GM12872 (cell line): ENCODE results near the gene ARIH1.

Experiments
- TF ChIP-seq, protein P1 (sequence below): IDR thresholded peaks from 3 replicates; pipeline ENCODE4 v1.5.1; 2011; ENCODE audit warnings: low read depth, mild to moderate bottlenecking, low read length, moderate library complexity; ENCODE audit not compliant: insufficient read depth

Gene ARIH1

DNA sequence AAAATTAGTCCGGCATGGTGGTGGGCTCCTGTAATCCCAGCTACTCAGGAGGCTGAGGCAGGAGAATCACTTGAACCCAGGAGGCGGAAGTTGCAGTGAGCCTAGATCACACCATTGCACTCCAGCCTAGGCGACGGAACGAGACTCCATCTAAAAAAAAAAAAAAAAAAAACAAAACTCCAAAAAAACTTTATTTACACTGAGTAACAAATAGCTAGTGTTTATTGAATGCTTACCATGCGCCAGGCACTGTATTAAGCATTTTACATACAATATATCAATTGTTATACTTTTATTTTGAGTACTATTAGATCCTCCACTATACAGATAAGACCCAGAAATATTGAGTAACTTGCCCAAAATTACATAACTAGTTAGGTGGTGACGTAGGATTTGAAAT, 17.4 kb upstream of the ARIH1 start:
- TF ChIP-seq, protein P1, sequence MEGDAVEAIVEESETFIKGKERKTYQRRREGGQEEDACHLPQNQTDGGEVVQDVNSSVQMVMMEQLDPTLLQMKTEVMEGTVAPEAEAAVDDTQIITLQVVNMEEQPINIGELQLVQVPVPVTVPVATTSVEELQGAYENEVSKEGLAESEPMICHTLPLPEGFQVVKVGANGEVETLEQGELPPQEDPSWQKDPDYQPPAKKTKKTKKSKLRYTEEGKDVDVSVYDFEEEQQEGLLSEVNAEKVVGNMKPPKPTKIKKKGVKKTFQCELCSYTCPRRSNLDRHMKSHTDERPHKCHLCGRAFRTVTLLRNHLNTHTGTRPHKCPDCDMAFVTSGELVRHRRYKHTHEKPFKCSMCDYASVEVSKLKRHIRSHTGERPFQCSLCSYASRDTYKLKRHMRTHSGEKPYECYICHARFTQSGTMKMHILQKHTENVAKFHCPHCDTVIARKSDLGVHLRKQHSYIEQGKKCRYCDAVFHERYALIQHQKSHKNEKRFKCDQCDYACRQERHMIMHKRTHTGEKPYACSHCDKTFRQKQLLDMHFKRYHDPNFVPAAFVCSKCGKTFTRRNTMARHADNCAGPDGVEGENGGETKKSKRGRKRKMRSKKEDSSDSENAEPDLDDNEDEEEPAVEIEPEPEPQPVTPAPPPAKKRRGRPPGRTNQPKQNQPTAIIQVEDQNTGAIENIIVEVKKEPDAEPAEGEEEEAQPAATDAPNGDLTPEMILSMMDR = no peak

DNA sequence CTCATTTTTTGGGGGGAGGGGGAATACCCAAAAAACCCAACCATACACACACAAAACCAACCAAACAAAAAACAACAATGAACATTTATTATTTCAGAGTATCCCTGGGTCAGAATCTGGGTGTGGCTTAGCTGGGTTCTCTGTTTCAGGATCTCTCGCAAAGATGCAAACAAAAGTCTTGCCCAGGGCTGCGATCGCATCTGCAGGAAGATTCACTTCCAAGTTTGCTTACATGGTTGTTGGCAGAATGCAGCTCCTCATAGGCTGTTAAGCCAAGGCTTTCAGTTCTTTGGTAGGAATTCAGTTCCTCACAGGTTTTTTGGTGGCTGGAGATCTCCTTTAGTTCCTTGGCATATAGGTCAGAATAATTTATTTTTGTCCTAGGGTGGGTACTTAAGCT, 13.7 kb upstream of the ARIH1 start:
- TF ChIP-seq, protein P1 = no peak

DNA sequence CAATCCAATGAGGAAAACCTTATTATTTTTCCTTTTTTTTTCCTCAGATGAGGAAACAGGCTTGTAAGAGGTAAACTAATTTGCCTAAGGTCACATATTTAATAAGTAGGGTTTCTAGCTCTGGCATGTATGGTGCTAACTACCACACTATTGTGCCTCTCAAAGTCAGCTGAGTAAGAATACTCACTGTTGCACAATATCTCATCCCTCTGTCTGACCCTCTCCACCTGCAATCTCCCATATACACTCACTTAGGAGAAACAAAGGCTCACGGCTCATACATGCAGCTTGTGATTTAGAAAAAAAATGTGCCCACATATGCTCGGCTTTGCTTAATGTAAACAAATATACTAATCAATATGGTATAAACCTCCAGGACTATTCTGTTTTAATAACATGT, 10.4 kb upstream of the ARIH1 start:
- TF ChIP-seq, protein P1 = no peak

- TF ChIP-seq, protein P1 = no peak
Measured at GRCh38 chr15:72464251-72464650, 9.9 kb upstream of the ARIH1 start.

DNA sequence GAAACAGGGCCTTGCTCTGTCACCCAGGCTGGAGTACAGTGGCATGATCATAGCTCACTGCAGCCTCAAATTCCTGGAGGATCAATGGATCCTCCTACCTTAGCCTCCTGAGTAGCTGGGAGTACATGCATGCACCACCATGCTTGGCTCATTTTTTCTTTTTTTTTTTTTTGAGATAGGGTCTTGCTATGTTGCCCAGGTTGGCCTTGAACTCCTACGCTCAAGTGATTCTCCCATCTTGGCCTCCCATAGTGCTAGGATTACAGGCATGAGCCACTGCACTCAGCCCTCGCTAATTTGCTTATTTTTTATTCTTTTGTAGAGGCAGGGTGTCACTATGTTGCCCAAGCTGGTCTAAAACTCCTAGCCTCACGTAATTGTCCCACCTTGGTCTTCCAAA, 6.0 kb upstream of the ARIH1 start:
- TF ChIP-seq, protein P1 = no peak

GRCh38 chr15:72472992-72473610, 1.0 kb upstream of the ARIH1 start:
- TF ChIP-seq, protein P1 = no peak

DNA sequence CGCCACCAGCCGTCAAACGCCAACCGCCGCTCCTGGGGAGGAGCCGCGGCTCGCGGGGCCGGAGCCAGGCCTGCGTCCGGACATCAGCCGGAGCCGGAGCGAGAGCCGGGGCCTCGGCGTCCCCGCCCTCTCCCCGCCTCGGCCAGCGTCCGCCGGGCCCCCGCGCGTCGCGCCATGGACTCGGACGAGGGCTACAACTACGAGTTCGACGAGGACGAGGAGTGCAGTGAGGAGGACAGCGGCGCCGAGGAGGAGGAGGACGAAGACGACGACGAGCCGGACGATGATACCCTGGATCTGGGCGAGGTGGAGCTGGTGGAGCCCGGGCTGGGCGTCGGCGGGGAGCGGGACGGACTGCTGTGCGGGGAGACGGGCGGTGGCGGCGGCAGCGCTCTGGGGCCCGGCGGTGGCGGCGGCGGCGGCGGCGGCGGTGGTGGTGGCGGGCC, 359 bp downstream of the ARIH1 start:
- TF ChIP-seq, protein P1 = no peak
